Omental fat pad (tissue), 4 donors: Measurements from ENCODE around the gene AHCYL1. TPM values are rescaled to one million over a fixed set of nuclear protein-coding genes. Genes with fewer than 3 reads are reported as not detected.
A peak's percentile ranks its signal among the peaks of the same experiment; 100 is the strongest.

Experiments used
- ATAC-seq: fragments of 150-250 bp; one replicate; pipeline ENCODE4 v1.9.1; 2016; ENCODE audit warnings: mild to moderate bottlenecking, moderate library complexity; ENCODE audit not compliant: low FRiP score
- DNase-seq: peaks from one replicate; pipeline ENCODE4 v3.0.0-alpha.2; 2019; ENCODE audit warnings: low spot score
- total RNA-seq, 4 donors: library from RNA; depleted of rRNA; stranded (reverse); fragments of >200 nt; gene quantifications; one replicate each; pipeline ENCODE4 v1.1.0, GENCODE V29; 2016
- TF ChIP-seq, protein P1 (sequence below), 3 donors: fragments of 450-650 bp; IDR thresholded peaks; one replicate each; pipeline ENCODE4 v1.5.1; 2016 to 2017; ENCODE audit warnings: antibody characterized with exemption in 3 of 3, mild to moderate bottlenecking in 3 of 3, moderate library complexity in 2 of 3

The AHCYL1 gene
- total RNA-seq, 4 donors from 2014 or later, result 76.0 to 107 (median 95.8) TPM

DNA sequence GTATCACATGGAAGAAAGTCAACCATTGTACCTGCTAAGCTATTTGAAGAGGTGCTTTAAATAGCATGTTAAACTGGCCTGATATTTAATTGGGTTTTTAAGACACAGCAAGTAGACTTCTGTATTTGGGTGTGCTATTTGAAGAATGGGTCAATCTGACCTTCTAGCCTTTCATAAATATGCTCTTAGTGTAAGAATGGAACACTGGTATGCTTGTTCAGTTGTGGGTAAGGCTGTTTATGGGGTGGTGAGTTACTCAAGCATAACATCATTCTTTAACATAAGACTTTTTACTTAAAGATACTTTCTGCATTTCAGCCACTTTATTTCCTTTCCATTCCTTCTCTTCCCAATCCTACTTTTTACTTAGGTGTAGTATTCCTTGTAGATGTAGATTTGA, 21.4 kb downstream of the AHCYL1 start:
- TF ChIP-seq, protein P1, sequence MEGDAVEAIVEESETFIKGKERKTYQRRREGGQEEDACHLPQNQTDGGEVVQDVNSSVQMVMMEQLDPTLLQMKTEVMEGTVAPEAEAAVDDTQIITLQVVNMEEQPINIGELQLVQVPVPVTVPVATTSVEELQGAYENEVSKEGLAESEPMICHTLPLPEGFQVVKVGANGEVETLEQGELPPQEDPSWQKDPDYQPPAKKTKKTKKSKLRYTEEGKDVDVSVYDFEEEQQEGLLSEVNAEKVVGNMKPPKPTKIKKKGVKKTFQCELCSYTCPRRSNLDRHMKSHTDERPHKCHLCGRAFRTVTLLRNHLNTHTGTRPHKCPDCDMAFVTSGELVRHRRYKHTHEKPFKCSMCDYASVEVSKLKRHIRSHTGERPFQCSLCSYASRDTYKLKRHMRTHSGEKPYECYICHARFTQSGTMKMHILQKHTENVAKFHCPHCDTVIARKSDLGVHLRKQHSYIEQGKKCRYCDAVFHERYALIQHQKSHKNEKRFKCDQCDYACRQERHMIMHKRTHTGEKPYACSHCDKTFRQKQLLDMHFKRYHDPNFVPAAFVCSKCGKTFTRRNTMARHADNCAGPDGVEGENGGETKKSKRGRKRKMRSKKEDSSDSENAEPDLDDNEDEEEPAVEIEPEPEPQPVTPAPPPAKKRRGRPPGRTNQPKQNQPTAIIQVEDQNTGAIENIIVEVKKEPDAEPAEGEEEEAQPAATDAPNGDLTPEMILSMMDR (IDR thresholded peaks at IDR 0.05), result no peak
- no peak for ATAC-seq

DNA sequence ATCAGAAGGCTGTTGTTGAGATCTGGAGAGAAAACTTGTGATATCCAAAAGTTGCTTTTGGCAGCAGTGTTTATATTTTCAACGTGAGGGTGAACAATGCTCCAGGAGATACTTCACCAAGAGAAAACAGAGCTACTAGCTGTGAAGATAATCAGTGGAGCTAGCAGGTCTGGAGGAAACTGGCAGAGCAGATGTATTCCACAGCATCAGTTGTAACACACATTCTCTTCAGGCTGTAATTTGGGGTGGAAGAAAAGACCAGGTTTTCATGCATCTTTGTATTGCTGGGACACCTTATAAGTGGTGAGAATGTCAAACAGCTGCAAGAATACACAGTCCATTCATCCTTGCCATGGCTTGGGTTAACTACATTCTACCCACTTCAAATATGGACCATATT, 22.0 kb downstream of the AHCYL1 start:
- DNase-seq, result no peak
- TF ChIP-seq, protein P1 (IDR thresholded peaks at IDR 0.05), result no peak
- ATAC-seq, result no peak

More for the DNA sequence above, 21.4 kb downstream of the AHCYL1 start:
- DNase-seq, result no peak

DNA sequence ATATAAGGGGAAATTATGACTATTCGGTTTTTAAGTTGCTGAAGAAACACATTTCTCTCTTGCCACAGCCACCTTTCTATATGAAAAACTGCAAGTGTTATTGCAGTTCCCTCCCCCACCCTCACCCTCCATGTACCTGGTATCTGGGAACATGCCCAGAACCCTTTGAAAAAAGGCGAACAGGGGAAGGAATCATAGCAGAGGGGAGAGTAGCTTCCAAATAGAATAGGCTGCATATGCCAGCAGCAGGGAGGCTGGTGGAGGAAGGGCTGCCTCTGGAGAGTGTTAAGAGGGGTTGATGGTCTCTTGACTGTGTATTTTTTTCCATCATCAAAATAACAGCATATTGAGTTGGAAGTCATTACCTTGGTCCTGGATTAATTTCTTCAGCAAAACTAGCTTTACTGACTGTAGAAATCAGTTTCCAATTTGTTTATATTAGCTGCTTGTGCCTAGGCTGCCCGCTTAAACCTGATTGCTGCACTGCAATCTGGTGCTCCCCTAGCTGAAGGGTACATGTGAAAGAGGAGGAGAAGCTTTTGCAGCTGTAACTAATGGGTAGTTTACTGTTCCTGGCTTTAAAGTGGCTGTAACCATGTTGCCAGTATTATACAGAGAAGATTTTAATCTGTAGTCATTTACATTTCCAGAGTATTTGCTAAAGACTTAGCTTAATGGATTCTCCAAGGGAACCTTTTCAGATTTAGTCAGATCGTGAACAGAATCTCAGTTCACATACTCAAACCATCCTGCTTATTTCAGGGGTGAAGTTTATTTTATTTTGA, 22.7 kb downstream of the AHCYL1 start:
- TF ChIP-seq, protein P1 (IDR thresholded peaks at IDR 0.05), result no peak
- DNase-seq, result no peak
- no peak for ATAC-seq

DNA sequence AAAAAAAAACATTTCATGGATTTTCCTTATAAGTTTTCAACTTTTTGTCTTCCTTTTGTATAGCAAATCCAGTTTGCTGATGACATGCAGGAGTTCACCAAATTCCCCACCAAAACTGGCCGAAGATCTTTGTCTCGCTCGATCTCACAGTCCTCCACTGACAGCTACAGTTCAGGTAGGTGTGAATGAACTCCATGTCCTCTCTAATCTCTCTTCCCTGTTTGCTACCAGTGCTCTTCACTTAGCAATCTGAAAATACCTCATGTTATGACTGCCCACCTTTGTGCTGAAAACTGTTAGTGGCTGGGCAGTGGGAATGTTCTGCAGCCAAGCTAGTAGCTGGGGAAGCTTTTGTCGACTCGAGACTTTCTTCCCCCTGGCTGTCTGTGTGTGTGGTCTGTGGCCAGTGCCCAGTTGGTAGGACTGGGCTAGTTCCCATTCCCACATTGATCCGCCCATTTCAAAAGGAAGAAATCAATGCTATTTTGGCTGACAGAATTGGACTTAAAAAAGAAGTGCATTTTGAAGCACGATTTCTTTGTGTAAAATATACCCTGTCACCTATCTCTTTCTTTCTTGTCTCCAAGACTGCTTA, 24.5 kb downstream of the AHCYL1 start:
- TF ChIP-seq, protein P1 (IDR thresholded peaks at IDR 0.05), result no peak
- ATAC-seq (no peak), DNase-seq (no peak)

DNA sequence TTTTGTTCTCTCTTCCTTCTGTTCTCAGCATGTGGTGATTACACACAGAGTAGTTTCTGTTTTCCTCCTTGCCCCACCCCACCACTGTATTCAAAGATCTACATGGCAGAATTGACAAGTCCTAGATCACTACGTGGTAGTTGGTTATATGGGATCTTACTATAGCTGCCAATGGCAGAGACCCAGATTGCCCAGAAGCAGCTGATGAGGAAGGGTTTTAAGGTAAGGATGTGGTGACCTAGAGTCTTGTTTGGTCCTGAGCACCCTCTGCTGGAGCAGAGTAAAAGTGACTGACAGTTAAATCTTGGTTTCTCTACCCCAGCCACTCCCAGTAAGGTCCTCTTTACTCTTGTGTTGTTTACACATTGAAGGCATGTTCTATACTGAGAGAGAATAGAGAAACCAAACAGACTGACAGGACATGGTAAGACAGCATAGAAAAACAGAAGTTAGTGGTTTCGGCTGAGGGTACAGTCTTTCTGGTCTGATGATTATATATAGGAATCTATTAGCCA, 27.0 kb downstream of the AHCYL1 start:
- DNase-seq (no peak), ATAC-seq (peak; percentile 86)
- TF ChIP-seq, protein P1 (IDR thresholded peaks at IDR 0.05), result peak in 1 of 3 donors; percentile 23

DNA sequence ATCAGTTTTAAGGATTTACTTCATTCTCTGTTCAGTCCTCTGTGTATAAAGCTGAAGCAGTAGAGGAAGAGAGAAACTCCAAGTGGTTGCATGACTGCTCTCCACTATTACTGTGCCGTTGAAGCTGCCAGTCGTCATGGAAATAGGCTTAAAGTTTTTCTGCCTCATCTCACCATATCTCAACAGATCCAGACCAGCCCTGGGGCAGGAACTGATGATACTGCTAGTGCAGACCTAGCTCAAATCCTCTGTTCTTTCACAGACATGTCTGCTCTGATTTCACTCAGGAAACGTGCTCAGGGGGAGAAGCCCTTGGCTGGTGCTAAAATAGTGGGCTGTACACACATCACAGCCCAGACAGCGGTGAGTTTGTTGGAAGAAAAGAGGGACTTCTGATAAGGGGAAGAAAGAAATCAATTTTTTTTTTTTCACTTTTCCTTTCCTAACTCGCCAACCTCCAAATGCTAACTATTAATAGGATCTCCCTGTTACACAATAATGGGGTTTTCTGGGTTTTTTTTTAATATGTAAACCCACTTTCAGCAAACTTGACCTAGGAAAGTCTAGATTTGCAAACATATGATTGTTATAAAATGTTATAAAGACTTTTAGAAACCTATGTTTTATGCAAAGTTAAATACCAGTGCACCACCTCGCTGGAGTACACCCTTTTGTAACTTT, 27.7 kb downstream of the AHCYL1 start:
- DNase-seq (no peak), ATAC-seq (no peak)
- TF ChIP-seq, protein P1 (IDR thresholded peaks at IDR 0.05), result no peak
